HepG2 (cell line): ENCODE results near the gene ZSCAN21. TPM values are rescaled to one million over a fixed set of nuclear protein-coding genes. Genes with fewer than 3 reads are reported as not detected.

Experiments
- ATAC-seq: fragments of 200-7000 bp; cut with Tn5 transposase; 3 replicates; pipeline ENCODE4 v1.9.1; 2020; ENCODE audit warnings: mild to moderate bottlenecking, moderate library complexity
- BruUV-seq: library from RNA; stranded (reverse); fragments of 400-500 nt; replicated peaks from 2 replicates; lab custom pipeline; 2021; lab: Mats Ljungman, UMichigan
- CTCF ChIA-PET: fragments of 300-600 bp; formaldehyde crosslinking; extraction: SDS; loops from one replicate; lab custom pipeline; 2021; ENCODE audit warnings: low total read pairs, inconsistent platforms, low intra/inter-chr PET ratio; lab: Yijun Ruan, JAX
- POLR2A ChIA-PET: fragments of 350-600 bp; sonication (Branson Sonifier 250); formaldehyde crosslinking; loops from one replicate; lab custom pipeline; 2020; ENCODE audit warnings: antibody characterized with exemption, inconsistent platforms; lab: Yijun Ruan, JAX
- DNase-seq: peaks from one replicate; pipeline ENCODE4 v3.0.0-alpha.2; 2015; ENCODE audit warnings: low spot score
- FAIRE-seq: peaks from 3 replicates; lab custom pipeline; 2011; peaks lifted over from hg19 to GRCh38; lab: Jason Lieb, UNC
- H2AFZ ChIP-seq: one replicate; pipeline ENCODE4 v1.6.1; 2011; ENCODE audit warnings: low read length, inconsistent platforms
- H3K27ac ChIP-seq: fragments of 300-600 bp; 3 replicates; pipeline ENCODE4 v1.8.0; 2011; ENCODE audit warnings: mixed run types, mild to moderate bottlenecking, mixed read lengths, low read length, inconsistent platforms; ENCODE audit not compliant: insufficient read depth; ENCODE audit errors: extremely low read length
- H3K27me3 ChIP-seq, 2 experiments: fragments of 200-600 bp in 1 of 2; 2 replicates in 1 of 2; 3 replicates in 1 of 2; pipeline versions ENCODE4 v1.6.0 to v1.8.0; 2011; ENCODE audit warnings: low read length in 2 of 2, mild to moderate bottlenecking in 2 of 2, moderate library complexity in 2 of 2, inconsistent platforms in 1 of 2; ENCODE audit not compliant: insufficient read depth in 2 of 2, control insufficient read depth in 1 of 2
- H3K36me3 ChIP-seq, 2 experiments: fragments of 200-600 bp in 1 of 2; replicated peaks in 1 of 2; 2 replicates in 1 of 2; 3 replicates in 1 of 2; pipeline versions ENCODE4 v1.5.1 to v1.8.0; 2011; ENCODE audit warnings: low read length in 2 of 2, inconsistent platforms in 1 of 2; ENCODE audit not compliant: insufficient read depth in 2 of 2, control insufficient read depth in 1 of 2
- H3K4me1 ChIP-seq: 2 replicates; pipeline ENCODE4 v1.5.1; 2012; ENCODE audit warnings: low read length, inconsistent platforms; ENCODE audit not compliant: insufficient read depth
- H3K4me2 ChIP-seq: 2 replicates; pipeline ENCODE4 v1.6.0; 2011; ENCODE audit warnings: low read depth, low read length, inconsistent platforms
- H3K4me3 ChIP-seq, 3 experiments: fragments of 200-600 bp in 1 of 3; sonication (generic), shearing (Covaris generic) in 1 of 3; replicated peaks in 1 of 3; 2 replicates each; pipeline ENCODE4 v1.5.1; 2011 to 2016; ENCODE audit warnings: low read length in 3 of 3, inconsistent platforms in 2 of 3, low read depth in 2 of 3, mild to moderate bottlenecking in 2 of 3, control low read depth in 1 of 3, mixed read lengths in 1 of 3; ENCODE audit not compliant: insufficient read depth in 1 of 3
- H3K79me2 ChIP-seq: one replicate; pipeline ENCODE4 v1.6.1; 2011; ENCODE audit warnings: low read length, inconsistent platforms; ENCODE audit not compliant: insufficient read depth
- H3K9ac ChIP-seq: 2 replicates; pipeline ENCODE4 v1.6.0; 2011; ENCODE audit warnings: mild to moderate bottlenecking, low read depth, low read length, inconsistent platforms; ENCODE audit not compliant: insufficient read depth
- H3K9me3 ChIP-seq: 2 replicates; pipeline ENCODE4 v1.5.1; 2012; ENCODE audit warnings: mild to moderate bottlenecking, low read length
- H4K20me1 ChIP-seq: 2 replicates; pipeline ENCODE4 v1.6.0; 2011; ENCODE audit warnings: inconsistent platforms, mild to moderate bottlenecking, low read length, moderate library complexity; ENCODE audit not compliant: insufficient read depth
- AGO2 ChIP-seq: fragments of 200-400 bp; formaldehyde crosslinking; optimal IDR thresholded peaks from 2 replicates; pipeline ENCODE3; 2017; ENCODE audit warnings: mild to moderate bottlenecking, low read depth, low read length, moderate library complexity
- ARID5B ChIP-seq: IDR thresholded peaks from 2 replicates; pipeline ENCODE4 v1.4.0; 2020; ENCODE audit warnings: mild to moderate bottlenecking, missing genetic modification reagents
- DR1 ChIP-seq: sonication (generic); formaldehyde crosslinking; IDR thresholded peaks from 2 replicates; pipeline ENCODE4 v1.8.0; 2021; ENCODE audit warnings: mild to moderate bottlenecking, missing genetic modification reagents, inconsistent platforms
- EEA1 ChIP-seq: sonication (generic); formaldehyde crosslinking; IDR thresholded peaks from 2 replicates; pipeline ENCODE4 v1.5.1; 2020; ENCODE audit warnings: mild to moderate bottlenecking, missing genetic modification reagents, borderline replicate concordance
- FOXK2 ChIP-seq: fragments of 450-650 bp; IDR thresholded peaks from 2 replicates; pipeline ENCODE4 v1.6.1; 2016
- HINFP ChIP-seq: sonication (generic); formaldehyde crosslinking; IDR thresholded peaks from 2 replicates; pipeline ENCODE4 v1.4.0; 2020; ENCODE audit warnings: low read depth, mild to moderate bottlenecking, missing genetic modification reagents
- RBM22 ChIP-seq: fragments of 200-400 bp; formaldehyde crosslinking; optimal IDR thresholded peaks from 2 replicates; pipeline ENCODE3; 2017; ENCODE audit warnings: mild to moderate bottlenecking, low read length, moderate library complexity
- RORA ChIP-seq: sonication (generic); formaldehyde crosslinking; IDR thresholded peaks from 2 replicates; pipeline ENCODE4 v1.5.0; 2020; ENCODE audit warnings: mild to moderate bottlenecking, missing genetic modification reagents, moderate library complexity
- SMAD1 ChIP-seq: sonication (generic); formaldehyde crosslinking; IDR thresholded peaks from 2 replicates; pipeline ENCODE4 v1.4.0; 2020; ENCODE audit warnings: missing genetic modification reagents, low read depth, mild to moderate bottlenecking, borderline replicate concordance
- USF2 ChIP-seq, 2 experiments: sonication (generic) in 1 of 2; formaldehyde crosslinking in 1 of 2; IDR thresholded peaks; 2 replicates each; pipeline versions ENCODE4 v1.5.1 to v1.6.1; 2011 to 2020; ENCODE audit warnings: borderline replicate concordance in 1 of 2, low read depth in 1 of 2, low read length in 1 of 2, mild to moderate bottlenecking in 1 of 2, missing genetic modification reagents in 1 of 2, moderate library complexity in 1 of 2
- ZEB1 ChIP-seq: IDR thresholded peaks from 2 replicates; pipeline ENCODE4 v1.6.1; 2012; ENCODE audit warnings: mild to moderate bottlenecking, low read depth, inconsistent platforms; ENCODE audit not compliant: insufficient replicate concordance
- ZFP82 ChIP-seq: sonication (generic); formaldehyde crosslinking; IDR thresholded peaks from 2 replicates; pipeline ENCODE4 v1.5.1; 2020; ENCODE audit warnings: mild to moderate bottlenecking, missing genetic modification reagents, borderline replicate concordance
- ZFY ChIP-seq: sonication (generic); formaldehyde crosslinking; IDR thresholded peaks from 2 replicates; pipeline ENCODE4 v1.4.0; 2020; ENCODE audit warnings: missing genetic modification reagents
- ZNF10 ChIP-seq: sonication (generic); formaldehyde crosslinking; IDR thresholded peaks from 2 replicates; pipeline ENCODE4 v1.4.0; 2020; ENCODE audit warnings: mild to moderate bottlenecking, low read depth, missing genetic modification reagents, borderline replicate concordance
- ZNF138 ChIP-seq: sonication (generic); formaldehyde crosslinking; IDR thresholded peaks from 2 replicates; pipeline ENCODE4 v1.5.0; 2020; ENCODE audit warnings: mild to moderate bottlenecking, low read depth, missing genetic modification reagents
- ZNF232 ChIP-seq: sonication (generic); formaldehyde crosslinking; IDR thresholded peaks from 2 replicates; pipeline ENCODE4 v1.4.0; 2020; ENCODE audit warnings: missing genetic modification reagents, borderline replicate concordance
- ZNF652 ChIP-seq: IDR thresholded peaks from 2 replicates; pipeline ENCODE4 v1.6.1; 2016; ENCODE audit warnings: low read depth, borderline replicate concordance
- ZNF879 ChIP-seq: sonication (generic); formaldehyde crosslinking; IDR thresholded peaks from 2 replicates; pipeline ENCODE4 v1.8.1; 2023; ENCODE audit warnings: missing genetic modification reagents
- ZNF883 ChIP-seq: sonication (generic); formaldehyde crosslinking; IDR thresholded peaks from 2 replicates; pipeline ENCODE4 v1.5.1; 2020; ENCODE audit warnings: mild to moderate bottlenecking, missing genetic modification reagents; ENCODE audit errors: not compliant biosample characterization
- WGBS: methylation state at CpG from one replicate; pipeline ENCODE4 v1.1.6; 2017; ENCODE audit warnings: low lambda C conversion rate; 5-methylcytosine and 5-hydroxymethylcytosine counted together
- in situ Hi-C: cut with HindIII; loops from 2 replicates; pipeline ENCODE4 v1.10.0; 2017; ENCODE audit warnings: low pct_unique_long_range_greater_than_20kb; ENCODE audit not compliant: extremely low pct_ligation_motif_present
- intact Hi-C: fragments of 100-400 bp; cut with micrococcal nuclease; formaldehyde crosslinking; loops from one replicate; pipeline ENCODE4 v1.10.0; 2022; ENCODE audit not compliant: unreplicated experiment
- polyA plus RNA-seq, 8 experiments: library from polyadenylated mRNA; depleted of rRNA in 3 of 8; stranded (reverse) in 7 of 8; unstranded in 1 of 8; fragments of >200 nt; fragmentation: Illumina TruSeq in 4 of 8; extraction: Trizol in 4 of 8; gene quantifications; 2 replicates each; pipeline versions ENCODE4 v1.2.1 to v1.2.3, GENCODE V29; 2011 to 2016; ENCODE audit warnings: low read depth in 4 of 8, missing spikeins in 1 of 8, mixed read lengths in 1 of 8; ENCODE audit not compliant: insufficient read depth in 1 of 8
- total RNA-seq, 5 experiments: library from RNA; depleted of rRNA; stranded (reverse); fragments of >200 nt; fragmentation: Illumina TruSeq; extraction: Trizol; gene quantifications; 2 replicates each; pipeline ENCODE4 v1.2.3, GENCODE V29; 2016; ENCODE audit warnings: low read depth in 1 of 5

Gene ZSCAN21
- total and polyA plus RNA-seq, 2 of the 13 experiments (the other 11 are each of a cell fraction or from before 2014, with no cell fraction given): 7.0 to 10.0 TPM

GRCh38 chr7:100072462-100072861 is 22.9 kb downstream of the ZSCAN21 start:
- intact Hi-C loops: no loop called here
- in situ Hi-C loops: no loop called here
- TF ChIP-seq AGO2: peak; percentile 51
- TF ChIP-seq USF2 (IDR thresholded peaks at IDR 0.05; ENCODE audit: low read depth, low read length): no peak
- TF ChIP-seq USF2 (CRISPR knock-in tag; IDR thresholded peaks at IDR 0.05; ENCODE audit: borderline replicate concordance): no peak
- no peak for TF ChIP-seq ZNF10 (CRISPR knock-in tag)
- TF ChIP-seq HINFP (CRISPR knock-in tag): no peak
- TF ChIP-seq ARID5B (CRISPR knock-in tag): no peak
- TF ChIP-seq ZNF652 (CRISPR knock-in tag): no peak
- peak; percentile 19 for TF ChIP-seq RBM22
- no peak for TF ChIP-seq DR1 (CRISPR knock-in tag)
- no peak for TF ChIP-seq ZNF232 (CRISPR knock-in tag)
- TF ChIP-seq ZNF138 (CRISPR knock-in tag): no peak
- no peak for TF ChIP-seq FOXK2
- TF ChIP-seq ZNF879 (CRISPR knock-in tag): no peak
- TF ChIP-seq EEA1 (CRISPR knock-in tag): no peak
- no peak for TF ChIP-seq ZFY
- no peak for TF ChIP-seq ZEB1
- no peak for TF ChIP-seq ZNF883 (CRISPR knock-in tag)
- no peak for TF ChIP-seq RORA (CRISPR knock-in tag)
- no peak for TF ChIP-seq SMAD1 (CRISPR knock-in tag)
- TF ChIP-seq ZFP82 (CRISPR knock-in tag): no peak

More at GRCh38 chr7:100072462-100072861, 22.9 kb downstream of the ZSCAN21 start:
- Histone ChIP-seq H3K4me2 (no peak overlapping the region), H3K36me3 (peaks cover 36 to 80% of the 10 kb centered on the region in 2 experiments), H3K27ac (no peak overlapping the region), H4K20me1 (peaks cover 13% of the 10 kb centered on the region), H3K4me1 (peaks cover 14% of the 10 kb centered on the region), H3K27me3 (no peaks in the 10 kb centered on the region), H3K4me3 (no peak overlapping the region), H2AFZ (no peak overlapping the region), H3K9me3 (no peaks in the 10 kb centered on the region), H3K79me2 (peaks cover 25% of the 10 kb centered on the region), H3K9ac (no peak overlapping the region)
- DNase-seq (no peak), FAIRE-seq (no peak), ATAC-seq (no peak)
- BruUV-seq: no TSS peak
- WGBS: 94% methylated on average over 10 of the region's 10 CpGs
- ChIA-PET POLR2A (no interaction called here), CTCF (no interaction called here)
